Vagina (tissue), 2 donors: ENCODE results near the gene ASTN2.

Experiments
- CTCF ChIP-seq, 3 experiments: fragments of 450-650 bp in 2 of 3; fragments of 200-600 bp in 1 of 3; sonication (generic) in 1 of 3; IDR thresholded peaks; one replicate each; pipeline ENCODE4 v1.5.1; 2017 to 2019; ENCODE audit warnings: antibody characterized with exemption in 3 of 3, mild to moderate bottlenecking in 2 of 3, moderate library complexity in 2 of 3
- POLR2A ChIP-seq, 2 donors: fragments of 450-650 bp; IDR thresholded peaks; one replicate each; pipeline ENCODE4 v1.6.1; 2017; ENCODE audit warnings: antibody characterized with exemption in 2 of 2, mild to moderate bottlenecking in 2 of 2, moderate library complexity in 2 of 2
- POLR2AphosphoS5 ChIP-seq, 2 donors: sonication (generic); formaldehyde crosslinking; IDR thresholded peaks; one replicate each; pipeline ENCODE4 v1.9.0; 2017; ENCODE audit warnings: antibody characterized with exemption in 2 of 2, mild to moderate bottlenecking in 2 of 2, low read depth in 1 of 2; ENCODE audit not compliant: insufficient read depth in 1 of 2

- TF ChIP-seq POLR2A (IDR thresholded peaks at IDR 0.05) (no peak), POLR2AphosphoS5 (IDR thresholded peaks at IDR 0.05; ENCODE audit: insufficient read depth in 1 of 2, low read depth in 1 of 2) (no peak), CTCF (IDR thresholded peaks at IDR 0.05) (no peak)
These were observed 385.5 kb downstream of the ASTN2 start for GRCh38 chr9:117029341-117029740.
